ENCODE results near the gene PDZD4.

DNA sequence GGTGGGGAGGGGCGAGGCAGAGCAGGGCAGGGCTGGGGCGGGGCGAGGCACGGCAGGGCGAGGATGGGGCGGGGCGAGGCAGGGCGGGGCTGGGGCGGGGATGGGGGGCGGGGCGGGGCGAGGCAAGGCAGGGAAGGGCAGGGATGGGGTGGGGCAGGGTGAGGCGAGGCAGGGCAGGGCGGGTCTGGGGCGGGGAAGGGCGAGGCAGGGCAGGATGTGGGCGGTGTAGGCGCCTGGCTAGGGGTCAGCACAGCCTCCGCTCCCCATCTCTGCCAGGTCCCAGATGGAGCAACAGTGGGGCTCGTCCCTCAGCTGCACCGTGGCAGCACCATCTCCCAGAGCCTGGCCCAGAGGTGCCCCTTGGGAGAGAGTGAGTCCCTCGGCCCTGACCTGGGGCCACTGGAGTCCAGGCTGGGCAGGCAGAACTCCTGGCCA is 53.7 kb downstream of the PDZD4 start:
- TF ChIP-seq, protein P1, sequence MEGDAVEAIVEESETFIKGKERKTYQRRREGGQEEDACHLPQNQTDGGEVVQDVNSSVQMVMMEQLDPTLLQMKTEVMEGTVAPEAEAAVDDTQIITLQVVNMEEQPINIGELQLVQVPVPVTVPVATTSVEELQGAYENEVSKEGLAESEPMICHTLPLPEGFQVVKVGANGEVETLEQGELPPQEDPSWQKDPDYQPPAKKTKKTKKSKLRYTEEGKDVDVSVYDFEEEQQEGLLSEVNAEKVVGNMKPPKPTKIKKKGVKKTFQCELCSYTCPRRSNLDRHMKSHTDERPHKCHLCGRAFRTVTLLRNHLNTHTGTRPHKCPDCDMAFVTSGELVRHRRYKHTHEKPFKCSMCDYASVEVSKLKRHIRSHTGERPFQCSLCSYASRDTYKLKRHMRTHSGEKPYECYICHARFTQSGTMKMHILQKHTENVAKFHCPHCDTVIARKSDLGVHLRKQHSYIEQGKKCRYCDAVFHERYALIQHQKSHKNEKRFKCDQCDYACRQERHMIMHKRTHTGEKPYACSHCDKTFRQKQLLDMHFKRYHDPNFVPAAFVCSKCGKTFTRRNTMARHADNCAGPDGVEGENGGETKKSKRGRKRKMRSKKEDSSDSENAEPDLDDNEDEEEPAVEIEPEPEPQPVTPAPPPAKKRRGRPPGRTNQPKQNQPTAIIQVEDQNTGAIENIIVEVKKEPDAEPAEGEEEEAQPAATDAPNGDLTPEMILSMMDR (IDR thresholded peaks at IDR 0.05; ENCODE audit: insufficient read depth, low read depth, low read length): no peak
- no peak for TF ChIP-seq EZH2 (IDR thresholded peaks at IDR 0.05; ENCODE audit: insufficient read depth, low read length)
